Left renal cortex interstitium (tissue), 4 donors: ENCODE results near the gene SLC44A3. TPM values are rescaled to one million over a fixed set of nuclear protein-coding genes. Genes with fewer than 3 reads are reported as not detected.

Experiments
- DNase-seq, 4 donors: peaks; one replicate each; pipeline ENCODE4 v3.0.0-alpha.2; 2013; ENCODE audit warnings: low read depth in 4 of 4, low spot score in 2 of 4, missing footprints in 1 of 4
- polyA plus RNA-seq, 4 donors: library from polyadenylated mRNA; unstranded; fragments of 120-200 nt; gene quantifications; one replicate each; pipeline ENCODE4 v1.2.1, GENCODE V29; 2013; ENCODE audit not compliant: insufficient read length in 4 of 4

The SLC44A3 gene
- polyA plus RNA-seq, 4 donors, result 60.1 to 98.0 (median 82.3) TPM

DNA sequence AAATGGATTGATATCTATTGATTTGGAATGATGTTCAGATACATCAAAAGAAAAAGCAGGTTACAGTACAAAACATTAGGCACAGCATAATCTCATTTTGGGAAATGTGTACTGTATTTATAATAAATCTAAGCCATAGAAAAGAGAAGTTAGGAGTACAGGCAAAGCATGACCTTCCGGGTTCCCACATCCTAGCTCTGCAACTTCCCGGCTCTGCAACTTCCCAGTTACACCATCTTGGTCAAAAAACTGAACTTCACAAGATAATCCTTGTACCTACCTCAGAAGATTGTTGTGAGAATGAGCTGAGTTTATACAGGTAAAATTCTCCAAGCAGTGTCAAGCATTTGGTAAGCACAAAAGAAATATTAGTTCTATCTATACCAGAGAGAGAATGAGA is 21.7 kb upstream of the SLC44A3 start:
- no peak for DNase-seq

DNA sequence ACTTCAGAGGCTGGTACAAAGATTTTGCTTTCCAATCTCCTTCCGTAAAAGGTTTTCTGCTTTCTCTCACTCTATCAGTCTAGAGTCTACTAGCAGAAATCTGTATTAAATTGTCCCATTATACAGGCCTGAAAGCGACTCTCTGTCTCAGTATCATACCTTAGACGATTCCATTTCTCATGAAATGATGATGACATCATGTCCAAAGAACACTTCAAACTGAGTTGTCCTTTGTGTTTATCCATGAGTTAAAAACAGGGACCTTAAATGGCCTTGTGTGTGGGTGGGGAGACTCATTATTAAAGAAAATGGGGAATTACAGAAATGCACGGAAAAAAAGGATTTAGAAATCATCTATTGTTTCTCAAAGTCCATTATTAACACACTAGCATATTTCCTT is 21.0 kb upstream of the SLC44A3 start:
- DNase-seq, result no peak

DNA sequence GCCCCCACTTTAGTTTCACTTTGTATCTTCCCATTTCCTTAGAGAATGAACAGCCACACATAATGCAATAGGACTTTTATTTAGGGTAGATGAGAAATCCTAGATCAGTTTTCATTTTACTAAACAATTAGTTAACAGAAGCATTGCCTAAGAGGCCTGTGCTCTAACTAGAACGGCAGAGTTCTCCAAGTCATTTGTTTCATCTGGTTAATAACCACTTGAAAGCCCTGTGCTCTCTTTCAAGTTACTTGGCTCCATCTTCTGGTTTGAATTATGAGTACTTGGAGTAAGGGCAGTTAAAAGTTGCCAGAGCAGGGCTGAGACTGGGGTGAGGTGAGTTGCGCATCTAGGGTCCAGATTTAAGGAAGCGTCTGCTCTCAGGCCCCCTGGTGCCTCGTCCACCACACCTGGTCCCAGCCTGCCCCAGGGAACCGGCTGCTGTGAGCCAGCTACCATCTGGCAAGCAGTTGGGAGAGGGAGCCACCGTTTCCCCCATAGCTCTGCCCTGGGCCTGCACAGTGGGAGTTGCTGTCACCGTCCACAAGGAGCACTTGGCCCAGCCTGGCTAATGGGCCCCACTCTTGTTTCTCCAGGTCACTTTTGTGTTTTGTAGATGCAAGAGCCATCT is 18.1 kb upstream of the SLC44A3 start:
- no peak for DNase-seq

DNA sequence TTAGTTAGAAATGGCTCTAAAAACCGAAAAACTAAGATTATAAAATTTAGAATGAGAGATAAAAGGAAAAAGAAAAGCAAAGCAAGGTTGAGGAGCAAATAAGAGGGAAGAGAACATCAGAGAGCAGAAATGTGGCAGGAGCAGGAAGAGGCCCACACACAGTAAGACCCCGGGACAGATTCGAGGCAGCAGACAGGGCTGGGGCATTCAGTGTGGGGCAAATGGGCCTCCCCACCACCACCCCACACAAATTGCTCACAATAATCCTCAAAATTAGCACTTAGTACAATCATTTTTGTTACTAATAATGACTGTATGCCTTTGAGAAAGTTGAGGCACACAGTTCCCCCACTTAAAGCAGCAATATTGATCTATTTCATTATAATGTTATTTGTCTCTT is 17.1 kb upstream of the SLC44A3 start:
- DNase-seq, result no peak

DNA sequence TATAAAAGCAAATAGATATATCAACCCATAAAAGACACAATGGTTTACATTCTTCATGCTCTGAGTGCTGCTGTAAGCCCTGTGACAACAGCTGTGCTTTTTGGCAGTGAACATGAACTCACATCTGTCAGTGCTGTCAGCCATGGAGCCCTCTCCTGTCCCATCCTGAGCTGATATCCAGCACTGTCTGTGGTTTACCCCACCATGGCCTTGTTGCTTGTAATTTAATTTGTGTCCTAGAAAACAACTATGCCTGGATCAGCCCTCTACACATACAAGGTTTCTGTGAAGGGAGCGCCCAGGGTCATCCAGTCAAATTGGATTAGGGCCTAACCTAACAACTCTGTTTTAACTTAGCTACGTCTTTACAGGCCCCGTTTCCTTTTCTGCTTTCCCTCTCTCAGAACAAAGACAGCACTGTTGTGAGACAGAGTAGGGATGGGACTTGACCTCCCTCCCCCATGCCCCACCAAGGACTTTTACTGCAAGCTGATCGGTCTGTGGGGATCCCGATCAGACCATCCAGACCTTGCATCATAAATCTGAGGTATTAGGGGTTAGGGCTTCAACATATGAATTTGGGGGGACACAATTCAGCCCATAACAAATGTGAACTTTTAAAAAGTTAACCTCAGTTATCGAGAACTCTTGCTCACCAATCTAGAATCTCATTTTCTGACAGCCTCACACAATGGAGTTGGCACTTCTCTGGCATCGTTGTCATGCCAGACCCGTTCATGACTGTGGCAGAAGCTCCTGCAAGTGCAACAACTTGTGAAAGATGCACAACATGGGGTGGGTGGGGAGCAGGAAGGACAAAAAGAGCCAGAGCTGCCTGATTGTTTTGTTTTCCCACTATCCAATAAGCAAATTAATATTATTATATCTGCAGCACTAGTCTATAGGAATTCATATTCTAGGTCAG is 16.4 kb upstream of the SLC44A3 start:
- no peak for DNase-seq

DNA sequence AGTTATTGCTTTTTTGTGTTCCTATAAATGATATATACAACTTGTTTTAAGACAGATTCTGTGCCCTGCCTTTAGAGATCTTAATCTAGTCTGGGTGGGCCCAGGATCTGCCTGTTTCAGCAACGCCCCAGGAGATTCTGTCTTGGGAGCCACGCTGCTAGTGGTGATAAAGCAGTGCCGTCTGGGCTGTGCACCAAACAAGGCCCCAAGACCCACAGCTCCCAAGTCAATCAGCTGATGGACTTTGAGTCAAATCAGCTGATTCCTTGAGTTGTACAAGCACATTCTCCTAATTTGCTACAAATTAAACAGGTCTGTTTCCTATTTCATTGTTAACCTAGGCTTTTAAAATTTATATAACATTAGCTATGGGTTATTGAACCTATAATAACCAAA is 15.7 kb upstream of the SLC44A3 start:
- DNase-seq, result no peak

DNA sequence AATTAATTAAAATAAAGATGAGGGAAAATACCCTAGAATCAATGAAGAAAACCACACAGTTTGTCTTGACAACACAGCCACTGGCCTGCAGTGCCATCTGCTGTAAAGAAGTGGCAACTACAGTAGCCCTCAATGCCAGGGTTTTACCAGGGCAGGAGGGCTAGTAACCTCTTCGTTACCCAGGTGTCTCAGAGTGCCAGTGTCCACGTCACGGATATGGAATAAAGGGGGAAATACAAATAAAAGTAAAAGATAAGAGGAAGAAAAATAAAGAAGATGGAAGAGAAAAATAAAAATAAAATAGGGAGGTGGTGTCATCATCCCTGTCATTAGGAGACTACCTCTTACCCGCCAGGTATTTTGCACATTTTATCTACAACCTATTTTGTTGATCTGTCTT is 14.2 kb upstream of the SLC44A3 start:
- no peak for DNase-seq

DNA sequence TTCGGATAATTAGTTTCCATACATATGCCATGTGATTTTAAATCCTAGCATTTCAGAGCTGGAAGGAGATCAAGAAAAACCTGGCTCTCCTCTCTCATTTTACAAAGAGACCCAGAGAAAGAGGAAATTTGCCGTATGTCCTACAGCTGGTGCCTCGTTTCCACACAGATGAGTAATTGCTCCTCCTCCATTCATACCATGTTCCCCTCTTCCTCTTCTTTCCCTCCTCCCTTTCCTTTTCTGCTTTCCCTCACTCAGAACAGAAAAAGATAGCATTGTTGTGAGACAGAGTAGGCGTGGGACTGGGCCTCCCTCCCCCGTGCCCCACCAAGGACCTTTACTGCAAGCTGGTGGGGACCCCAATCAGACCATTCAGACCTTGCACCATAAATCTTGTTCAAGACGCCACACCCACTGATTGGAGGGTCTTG is 13.7 kb upstream of the SLC44A3 start:
- no peak for DNase-seq

DNA sequence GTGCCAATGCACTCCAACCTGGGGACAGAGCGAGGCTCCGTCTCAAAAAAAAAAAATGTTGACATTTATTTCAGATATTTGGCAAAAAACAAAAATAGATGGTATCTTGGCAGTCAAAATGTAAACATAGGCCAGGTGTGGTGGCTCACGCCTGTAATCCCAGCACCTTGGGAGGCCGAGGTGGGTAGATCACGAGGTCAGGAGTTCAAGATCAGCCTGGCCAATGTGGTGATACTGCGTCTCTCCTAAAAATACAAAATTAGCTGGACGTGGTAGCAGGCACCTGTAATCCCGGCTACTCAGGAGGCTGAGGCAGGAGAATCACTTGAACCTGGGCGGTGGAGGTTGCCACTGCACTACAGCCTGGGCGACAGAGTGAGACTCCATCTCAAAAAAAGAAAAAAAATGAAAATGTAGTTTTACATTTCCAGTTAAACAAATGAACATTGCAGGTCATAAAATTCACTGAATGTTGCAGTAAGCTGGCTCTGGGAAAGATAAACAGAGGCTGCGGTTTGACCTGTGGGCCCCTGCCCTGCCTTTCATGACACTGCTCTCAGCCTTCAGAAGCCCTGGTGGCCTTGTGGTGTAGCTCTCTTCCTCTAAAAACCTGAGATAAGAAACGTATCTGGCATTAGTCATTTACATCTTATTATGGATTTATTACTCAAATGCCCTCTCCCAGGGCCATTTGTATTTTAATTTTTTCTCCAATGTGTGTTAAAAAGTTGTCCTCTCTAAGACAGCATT is 12.2 kb upstream of the SLC44A3 start:
- no peak for DNase-seq

DNA sequence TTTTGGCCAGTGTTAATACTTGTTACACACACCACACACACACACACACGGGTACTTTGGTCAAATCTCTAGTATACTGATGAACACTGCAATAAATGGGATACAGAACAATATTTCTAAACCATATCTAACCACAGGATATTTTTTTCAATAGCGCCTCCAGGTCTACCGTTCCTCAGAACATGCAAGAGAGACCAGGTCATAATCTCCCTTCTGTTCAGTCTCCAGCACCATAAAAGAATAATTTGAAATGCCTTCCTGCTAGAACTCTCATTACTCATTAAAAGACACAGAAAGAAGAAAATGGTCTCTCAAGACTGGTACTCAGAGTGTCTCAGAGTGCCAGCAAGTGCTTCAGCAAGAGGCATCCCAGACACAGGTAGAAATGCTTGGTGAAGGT is 11.5 kb upstream of the SLC44A3 start:
- no peak for DNase-seq

DNA sequence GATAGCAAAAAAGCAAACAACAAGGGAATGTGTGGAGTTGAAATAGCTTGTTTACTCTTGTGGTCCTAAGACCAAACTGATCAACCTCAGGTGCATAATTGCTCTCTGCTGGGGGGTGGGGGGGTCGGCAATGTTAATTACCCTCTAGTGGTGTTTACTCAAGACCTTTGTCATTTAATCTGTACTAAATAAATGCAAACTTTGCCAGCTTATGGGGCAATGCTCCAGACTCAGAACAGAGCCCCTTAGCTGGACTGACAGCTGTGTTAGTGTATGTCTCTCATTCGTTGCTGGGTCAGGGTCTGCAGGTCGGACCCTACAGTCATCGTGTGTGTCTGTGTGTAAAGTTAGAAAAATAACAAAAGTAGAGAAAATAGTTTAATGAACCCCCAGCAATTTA is 7.2 kb upstream of the SLC44A3 start:
- DNase-seq, result no peak

DNA sequence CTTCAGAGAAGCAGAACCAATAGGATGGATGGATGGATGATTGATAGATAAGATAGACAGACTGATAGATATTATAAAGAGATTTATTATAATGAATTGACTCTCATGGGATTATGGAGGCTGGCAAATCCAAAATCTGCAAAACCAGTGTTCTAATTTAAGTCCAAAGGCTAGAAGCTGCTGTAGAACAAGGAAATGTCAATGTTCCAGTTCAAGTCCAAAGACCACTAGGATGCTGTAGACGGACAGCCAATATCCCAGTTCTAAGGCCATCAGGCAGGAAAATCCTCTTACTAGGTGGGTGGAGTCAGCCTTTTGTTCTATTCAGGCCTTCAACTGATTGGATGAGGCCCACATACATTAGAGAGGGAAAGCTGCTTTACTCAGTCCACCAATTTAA is 4.1 kb upstream of the SLC44A3 start:
- DNase-seq, result no peak

DNA sequence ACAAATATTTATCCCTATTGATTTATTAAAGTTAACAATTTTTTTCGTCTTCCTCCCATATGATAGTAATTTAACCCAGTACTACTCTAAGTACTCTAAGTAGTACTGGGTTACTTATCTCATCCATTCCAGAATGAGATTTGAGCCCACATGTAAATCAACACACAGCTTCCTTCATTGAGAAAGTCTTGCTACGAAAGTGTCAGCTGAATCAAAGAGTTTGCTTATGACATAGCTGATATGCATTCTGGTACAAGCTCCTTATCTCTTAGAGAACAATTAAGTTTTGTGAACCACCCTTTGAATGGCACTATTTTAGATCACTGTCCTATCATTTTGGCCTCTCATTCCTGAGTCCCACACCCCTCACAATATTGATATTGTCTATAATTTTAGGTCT is 2.4 kb upstream of the SLC44A3 start:
- DNase-seq, result no peak

DNA sequence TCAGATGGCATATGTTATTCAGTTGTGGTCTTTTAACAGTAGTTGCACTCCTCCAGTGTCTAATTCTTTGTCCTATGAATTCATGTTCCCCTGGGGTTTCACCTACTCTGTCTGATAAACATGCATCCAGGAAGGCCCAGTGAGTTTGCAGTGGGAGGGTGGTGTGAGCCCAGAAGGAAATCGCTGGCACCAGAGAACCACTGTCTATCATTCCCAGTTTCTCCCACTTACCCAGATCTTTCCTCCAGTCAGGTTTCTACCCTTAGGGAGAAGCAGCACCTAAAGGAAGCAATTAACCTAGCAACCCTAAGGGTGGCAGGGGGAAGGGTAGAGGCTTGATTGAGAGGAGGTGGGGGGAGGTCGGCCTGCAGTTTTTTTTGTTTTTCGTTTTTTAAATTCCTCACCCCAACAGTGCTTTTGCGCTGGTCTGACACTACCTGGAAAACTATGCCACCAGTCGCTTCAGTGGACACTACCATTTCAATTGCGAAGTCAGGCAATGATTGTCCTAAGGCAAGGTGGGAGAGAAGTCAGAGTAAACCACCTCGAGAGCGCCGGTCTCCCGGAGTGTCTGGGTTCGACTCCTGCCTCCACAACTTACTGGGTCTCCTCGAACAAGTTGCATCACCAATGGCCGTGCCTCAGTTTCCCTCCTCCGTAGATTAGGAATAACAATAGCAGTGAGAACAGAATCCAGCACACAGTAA is 766 bp upstream of the SLC44A3 start:
- no peak for DNase-seq

DNA sequence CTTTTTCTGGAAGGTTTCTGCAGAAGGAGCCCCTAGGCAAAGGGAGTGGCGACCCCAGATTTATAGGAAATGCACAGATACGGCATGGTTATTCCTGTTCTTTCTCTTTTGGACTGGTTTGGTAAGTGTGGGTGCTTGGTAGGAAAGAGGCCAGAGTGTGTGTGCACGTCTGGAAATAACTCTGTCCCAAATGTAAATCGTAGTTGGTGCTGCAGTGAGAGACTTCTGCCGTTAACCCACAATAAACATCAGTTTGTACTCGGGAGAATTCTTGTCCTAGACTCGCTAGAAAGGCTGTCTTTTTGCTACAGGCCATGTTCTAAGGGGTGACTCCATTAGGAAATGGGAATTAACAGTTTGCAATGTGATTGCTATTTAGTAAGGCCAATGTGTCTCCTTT is 779 bp downstream of the SLC44A3 start:
- no peak for DNase-seq

DNA sequence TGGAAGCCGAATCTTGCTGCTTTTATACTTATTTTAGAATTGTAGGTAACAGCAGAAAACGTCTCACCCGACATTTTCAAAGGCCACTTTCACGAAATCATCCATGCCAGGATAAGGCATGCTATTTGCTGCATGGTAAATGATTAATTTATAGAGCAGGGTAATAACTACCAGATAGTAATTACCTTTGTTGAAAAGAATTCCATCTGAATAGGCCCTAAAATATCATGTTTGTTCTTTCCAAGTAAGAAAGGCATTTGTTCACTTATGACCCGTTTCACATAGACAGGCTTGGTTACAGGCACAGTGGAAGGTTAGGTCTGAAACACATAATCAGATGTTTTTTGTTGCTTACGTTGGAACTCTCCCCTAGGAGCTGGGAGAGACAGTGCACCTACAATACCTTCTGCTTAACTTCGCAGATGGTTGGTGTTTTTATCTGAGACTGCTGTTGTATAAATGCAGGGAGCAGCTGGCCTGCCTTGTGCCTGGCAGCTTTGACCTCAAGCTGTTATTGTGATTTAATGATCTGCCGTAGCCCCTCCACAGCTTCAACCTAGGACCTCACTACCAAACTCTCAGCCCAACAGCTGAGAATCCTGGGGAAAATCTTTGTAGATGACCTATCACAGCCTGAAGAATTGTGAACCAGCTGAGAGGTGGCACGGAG is 1.6 kb downstream of the SLC44A3 start:
- DNase-seq, result no peak

DNA sequence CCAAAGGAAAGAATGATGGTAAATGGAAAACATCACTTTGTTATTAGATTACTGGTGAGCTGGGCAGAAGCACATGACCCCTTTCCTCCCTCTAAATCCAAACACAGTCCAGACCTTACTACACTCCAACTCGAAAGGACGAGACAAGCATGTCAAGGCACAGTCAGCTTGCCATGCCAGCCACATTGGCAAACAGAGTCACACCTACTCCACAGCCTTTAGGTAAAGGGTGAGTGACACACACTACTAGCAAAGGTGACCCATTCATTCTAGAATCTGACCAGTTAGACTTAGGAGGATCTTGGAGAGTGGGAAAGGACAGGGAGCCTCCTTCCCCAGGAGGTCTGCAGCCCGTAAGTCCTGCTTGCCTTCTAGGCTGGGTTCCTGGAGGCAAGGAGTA is 3.0 kb downstream of the SLC44A3 start:
- DNase-seq, result no peak

DNA sequence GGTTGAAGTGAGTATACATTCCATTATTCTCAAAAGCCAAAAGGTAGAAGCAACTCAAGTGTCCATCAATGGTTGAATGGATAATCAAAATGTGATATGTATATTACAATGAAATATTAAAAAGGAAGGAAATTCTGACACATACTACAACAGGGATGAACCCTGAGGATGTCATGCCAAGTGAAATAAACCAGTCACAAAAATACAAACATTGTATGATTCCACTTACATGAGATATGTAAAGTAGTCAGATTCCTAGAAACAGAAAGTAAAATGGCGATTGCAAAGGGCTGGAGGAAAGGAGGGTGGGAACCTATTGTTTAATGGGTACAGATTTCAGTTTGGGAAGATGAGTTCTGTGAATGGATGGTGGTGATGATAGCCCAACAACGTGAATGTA is 5.8 kb downstream of the SLC44A3 start:
- no peak for DNase-seq

DNA sequence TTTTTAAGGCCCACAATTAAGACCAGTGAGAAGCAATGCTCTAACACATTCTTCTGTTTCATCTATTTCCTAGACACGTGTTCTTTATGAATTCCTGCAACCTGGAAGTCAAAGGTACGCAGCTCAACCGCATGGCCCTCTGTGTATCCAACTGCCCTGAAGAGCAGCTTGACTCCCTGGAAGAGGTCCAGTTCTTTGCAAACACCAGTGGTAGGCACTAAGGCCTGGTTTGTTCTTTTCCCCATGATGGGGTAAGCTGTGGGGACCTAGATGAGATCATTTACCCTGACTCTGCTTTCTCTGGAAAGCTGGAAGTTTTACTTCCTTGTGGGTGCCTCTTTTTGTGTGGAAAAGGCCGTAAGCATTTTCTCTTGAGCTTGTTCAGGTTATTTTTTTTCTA is 7.3 kb downstream of the SLC44A3 start:
- no peak for DNase-seq

DNA sequence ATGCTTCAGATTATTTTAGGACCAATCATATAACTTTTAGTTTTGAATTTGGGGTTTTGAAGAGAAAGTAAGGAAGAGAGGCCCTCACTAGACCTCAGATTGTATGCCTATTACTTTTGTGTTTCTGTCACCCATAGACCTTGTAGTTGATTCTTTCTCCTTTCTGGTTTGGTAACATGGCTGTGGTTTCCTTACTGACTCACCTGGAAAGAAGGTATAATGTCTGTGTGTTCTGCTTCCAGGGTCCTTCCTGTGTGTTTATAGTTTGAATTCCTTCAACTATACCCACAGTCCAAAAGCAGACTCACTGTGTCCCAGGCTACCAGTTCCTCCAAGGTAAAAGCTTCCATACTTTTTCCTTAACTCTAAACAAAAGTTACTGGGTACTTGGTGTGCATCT is 8.1 kb downstream of the SLC44A3 start:
- no peak for DNase-seq
